H1 (cell line): Measurements from ENCODE around the gene CRYGS. TPM values are rescaled to one million over a fixed set of nuclear protein-coding genes. Genes with fewer than 3 reads are reported as not detected.

Experiments used
- CTCF ChIA-PET: fragments of 300-600 bp; sonication (Branson Sonifier 250); formaldehyde crosslinking; loops from one replicate; lab custom pipeline; 2021; ENCODE audit not compliant: partially characterized antibody; lab: Charles Lee
- POLR2A ChIA-PET: fragments of 300-600 bp; sonication (Branson Sonifier 250); formaldehyde crosslinking; loops from one replicate; lab custom pipeline; 2021; ENCODE audit warnings: inconsistent platforms; ENCODE audit not compliant: partially characterized antibody; lab: Charles Lee
- DNase-seq, 2 experiments: peaks; one replicate each; pipeline versions ENCODE4 v3.0.0 to v3.0.0-alpha.2; 2010 to 2022; ENCODE audit warnings: low spot score in 2 of 2, low read depth in 1 of 2, mixed read lengths in 1 of 2
- FAIRE-seq: peaks from 2 replicates; lab custom pipeline; 2011; peaks lifted over from hg19 to GRCh38; lab: Jason Lieb, UNC
- H2AFZ ChIP-seq: 2 replicates; pipeline ENCODE4 v1.8.1; 2012; ENCODE audit warnings: low read length, inconsistent platforms
- H2AK5ac ChIP-seq: 2 replicates; pipeline ENCODE4 v1.6.1; 2013; ENCODE audit warnings: low read depth, low read length
- H2BK120ac ChIP-seq: replicated peaks from 2 replicates; pipeline ENCODE3; 2013; ENCODE audit warnings: low read depth, low read length, inconsistent platforms
- H2BK12ac ChIP-seq: 2 replicates; pipeline ENCODE4 v1.6.1; 2013; ENCODE audit warnings: low read depth, low read length
- H2BK15ac ChIP-seq: 2 replicates; pipeline ENCODE4 v1.6.1; 2013; ENCODE audit warnings: low read length
- H2BK20ac ChIP-seq: 2 replicates; pipeline ENCODE4 v1.6.1; 2013; ENCODE audit warnings: low read length
- H2BK5ac ChIP-seq: 2 replicates; pipeline ENCODE4 v1.6.1; 2013; ENCODE audit warnings: low read depth, low read length
- H3K14ac ChIP-seq: 2 replicates; pipeline ENCODE4 v1.6.1; 2013; ENCODE audit warnings: inconsistent platforms; ENCODE audit not compliant: insufficient read length
- H3K18ac ChIP-seq: 2 replicates; pipeline ENCODE4 v1.6.1; 2013; ENCODE audit warnings: low read length; ENCODE audit errors: extremely low read depth
- H3K23ac ChIP-seq: 2 replicates; pipeline ENCODE4 v1.6.1; 2013; ENCODE audit warnings: inconsistent platforms; ENCODE audit not compliant: insufficient read length
- H3K23me2 ChIP-seq: 2 replicates; pipeline ENCODE4 v1.6.1; 2013; ENCODE audit warnings: low read depth, low read length
- H3K27ac ChIP-seq: 2 replicates; pipeline ENCODE4 v1.6.1; 2011; ENCODE audit warnings: low read depth, low read length, inconsistent platforms
- H3K27me3 ChIP-seq, 4 experiments: replicated peaks in 1 of 4; 1 replicate in 1 of 4; 2 replicates in 3 of 4; pipeline versions ENCODE4 v1.6.1 to v1.8.1; 2011 to 2013; ENCODE audit warnings: low read length in 3 of 4, mild to moderate bottlenecking in 3 of 4, inconsistent platforms in 2 of 4, mixed read lengths in 2 of 4, moderate library complexity in 1 of 4; ENCODE audit not compliant: control insufficient read depth in 3 of 4, insufficient read depth in 3 of 4; ENCODE audit errors: extremely low read depth in 1 of 4
- H3K36me3 ChIP-seq, 4 experiments: 2 replicates each; pipeline versions ENCODE4 v1.6.1 to v1.8.1; 2011 to 2013; ENCODE audit warnings: mild to moderate bottlenecking in 4 of 4, low read length in 3 of 4, moderate library complexity in 2 of 4, control low read depth in 1 of 4, inconsistent platforms in 1 of 4; ENCODE audit not compliant: insufficient read depth in 4 of 4, control insufficient read depth in 2 of 4
- H3K4ac ChIP-seq: replicated peaks from 2 replicates; pipeline ENCODE3; 2013; ENCODE audit warnings: low read length, low read depth, mixed read lengths, inconsistent platforms; ENCODE audit not compliant: insufficient read length
- H3K4me1 ChIP-seq, 4 experiments: replicated peaks in 1 of 4; 1 replicate in 1 of 4; 2 replicates in 3 of 4; pipeline versions ENCODE4 v1.6.1 to v1.8.1; 2011 to 2013; ENCODE audit warnings: low read length in 3 of 4, inconsistent platforms in 2 of 4, mixed read lengths in 1 of 4; ENCODE audit not compliant: insufficient read depth in 4 of 4, control insufficient read depth in 3 of 4
- H3K4me2 ChIP-seq, 2 experiments: 2 replicates each; pipeline versions ENCODE4 v1.6.1 to v1.8.1; 2011 to 2013; ENCODE audit warnings: low read depth in 2 of 2, low read length in 2 of 2, control low read depth in 1 of 2, inconsistent platforms in 1 of 2, mild to moderate bottlenecking in 1 of 2; ENCODE audit not compliant: insufficient read depth in 1 of 2
- H3K4me3 ChIP-seq, 4 experiments: fragments of 200-600, 300-600 bp in 1 of 4; sonication (generic), shearing (Covaris generic), sonication (Bioruptor Twin) in 1 of 4; 2 replicates each; pipeline versions ENCODE4 v1.5.1 to v1.8.1; 2011 to 2016; ENCODE audit warnings: low read length in 4 of 4, low read depth in 3 of 4, control low read depth in 2 of 4, inconsistent platforms in 2 of 4, mild to moderate bottlenecking in 2 of 4, mixed read lengths in 1 of 4, moderate library complexity in 1 of 4; ENCODE audit not compliant: insufficient read depth in 2 of 4; ENCODE audit errors: extremely low read depth in 1 of 4
- H3K56ac ChIP-seq: replicated peaks from 2 replicates; pipeline ENCODE3; 2013; ENCODE audit warnings: low read depth, mild to moderate bottlenecking, mixed read lengths, low read length, inconsistent platforms; ENCODE audit not compliant: insufficient read length
- H3K79me1 ChIP-seq: 2 replicates; pipeline ENCODE4 v1.6.1; 2013; ENCODE audit warnings: low read depth, low read length, control low read depth
- H3K79me2 ChIP-seq, 2 experiments: 2 replicates each; pipeline versions ENCODE4 v1.6.1 to v1.8.1; 2012 to 2013; ENCODE audit warnings: low read length in 2 of 2, mild to moderate bottlenecking in 2 of 2, inconsistent platforms in 1 of 2; ENCODE audit not compliant: insufficient read depth in 2 of 2, control insufficient read depth in 1 of 2
- H3K9ac ChIP-seq, 4 experiments: replicated peaks in 1 of 4; 1 replicate in 1 of 4; 2 replicates in 3 of 4; pipeline versions ENCODE4 v1.6.1 to v1.8.1; 2011 to 2013; ENCODE audit warnings: low read depth in 3 of 4, low read length in 3 of 4, control low read depth in 2 of 4, mild to moderate bottlenecking in 2 of 4, moderate library complexity in 2 of 4, inconsistent platforms in 1 of 4; ENCODE audit errors: extremely low read depth in 1 of 4
- H3K9me3 ChIP-seq, 2 experiments: 2 replicates each; pipeline versions ENCODE4 v1.6.1 to v1.8.1; 2012 to 2013; ENCODE audit warnings: mild to moderate bottlenecking in 2 of 2, moderate library complexity in 2 of 2, control low read depth in 1 of 2, inconsistent platforms in 1 of 2, low read depth in 1 of 2, low read length in 1 of 2, mixed read lengths in 1 of 2; ENCODE audit not compliant: insufficient read depth in 2 of 2
- H4K20me1 ChIP-seq, 2 experiments: replicated peaks in 1 of 2; 2 replicates each; pipeline versions ENCODE3 to v1.8.1; 2011 to 2013; ENCODE audit warnings: inconsistent platforms in 2 of 2, low read length in 2 of 2, mild to moderate bottlenecking in 1 of 2; ENCODE audit not compliant: insufficient read depth in 2 of 2, control insufficient read depth in 1 of 2
- H4K5ac ChIP-seq: 2 replicates; pipeline ENCODE4 v1.6.1; 2013; ENCODE audit warnings: low read length, low read depth, mixed read lengths, inconsistent platforms; ENCODE audit not compliant: insufficient read length
- H4K8ac ChIP-seq: 2 replicates; pipeline ENCODE4 v1.8.0; 2013; ENCODE audit warnings: mild to moderate bottlenecking, moderate library complexity, low read length, inconsistent platforms; ENCODE audit not compliant: insufficient read depth; ENCODE audit errors: extremely low read depth
- H4K91ac ChIP-seq: replicated peaks from 2 replicates; pipeline ENCODE3; 2013; ENCODE audit warnings: low read length, mixed read lengths, inconsistent platforms; ENCODE audit not compliant: insufficient read length
- CBX5 ChIP-seq: fragments of 300-800, 300-1000 bp; sonication (generic); IDR thresholded peaks from 2 replicates; pipeline ENCODE4 v1.7.1; 2016; ENCODE audit warnings: antibody characterized with exemption, low read length, low read depth
- CEBPB ChIP-seq: IDR thresholded peaks from 2 replicates; pipeline ENCODE4 v1.6.1; 2012; ENCODE audit warnings: low read depth, low read length
- GABPA ChIP-seq: IDR thresholded peaks from 2 replicates; pipeline ENCODE4 v1.6.1; 2011; ENCODE audit warnings: mild to moderate bottlenecking, low read length, moderate library complexity, borderline replicate concordance; ENCODE audit not compliant: insufficient read depth
- RAD21 ChIP-seq, 2 experiments: IDR thresholded peaks in 1 of 2; conservative IDR thresholded peaks in 1 of 2; 2 replicates each; pipeline ENCODE4 v1.6.1; 2011; ENCODE audit warnings: low read depth in 2 of 2, low read length in 2 of 2, improper control_type of control experiment in 1 of 2, inconsistent platforms in 1 of 2, mild to moderate bottlenecking in 1 of 2, moderate library complexity in 1 of 2
- SUZ12 ChIP-seq: fragments of 200-600 bp; sonication (generic); IDR thresholded peaks from 2 replicates; pipeline ENCODE4 v1.6.1; 2012; ENCODE audit warnings: mild to moderate bottlenecking, inconsistent platforms, low read length, moderate library complexity, mixed read lengths
- whole genome bisulfite sequencing, 2 experiments: shearing (Covaris generic) in 1 of 2; methylation state at CpG; one replicate each; pipeline versions ENCODE4 v1.1.6 to v1.1.7; 2013 to 2015; ENCODE audit warnings: low lambda C conversion rate in 2 of 2, mixed read lengths in 2 of 2, inconsistent platforms in 1 of 2, low coverage in 1 of 2, missing lambda C conversion rate in 1 of 2; ENCODE audit not compliant: insufficient replicate concordance in 2 of 2, insufficient coverage in 1 of 2, insufficient read length in 1 of 2; ENCODE audit errors: extremely low coverage in 1 of 2, missing lambda C conversion rate in 1 of 2; 5-methylcytosine and 5-hydroxymethylcytosine counted together
- polyA plus RNA-seq, 7 experiments: library from polyadenylated mRNA; depleted of rRNA in 3 of 7; stranded (reverse) in 5 of 7; unstranded in 2 of 7; fragments of >200 nt in 5 of 7; fragments of 200-250 nt in 2 of 7; gene quantifications; 1 replicate in 5 of 7; 2 replicates in 1 of 7; 4 replicates in 1 of 7; pipeline versions ENCODE4 v1.2.1 to v1.2.3, GENCODE V29; 2011 to 2013; ENCODE audit warnings: missing spikeins in 2 of 7, mixed read lengths in 2 of 7
- total RNA-seq: library from RNA; stranded (reverse); fragmentation: NEBNext Ultra II Directional; extraction: Animal tissue kit (Norgen Biotek cat#: 25700); gene quantifications from 2 replicates; pipeline ENCODE4 v1.2.1, GENCODE V29; 2021

The CRYGS gene
- total and polyA plus RNA-seq, 2 of the 8 experiments (the other 6 are each of a cell fraction or from before 2014, with no cell fraction given) = 1.5 to 1.8 TPM

- Histone ChIP-seq H4K5ac (no peak overlapping the region), H4K91ac (no peak overlapping the region), H3K23ac (no peak overlapping the region), H3K79me1 (no peaks in the 10 kb centered on the region), H3K4me3 (no peak overlapping the region), H3K4ac (no peak overlapping the region), H2AFZ (no peak overlapping the region), H3K14ac (no peak overlapping the region), H3K18ac (no peak overlapping the region), H3K4me2 (no peak overlapping the region), H3K56ac (no peak overlapping the region), H4K20me1 (no peaks in the 10 kb centered on the region), H3K9me3 (no peaks in the 10 kb centered on the region), H3K4me1 (no peaks in the 10 kb centered on the region), H3K27ac (no peak overlapping the region), H3K27me3 (no peaks in the 10 kb centered on the region), H2BK120ac (no peak overlapping the region), H4K8ac (no peak overlapping the region), H2BK12ac (no peak overlapping the region), H3K36me3 (no peaks in the 10 kb centered on the region), H2BK15ac (no peak overlapping the region), H2AK5ac (no peak overlapping the region), H3K79me2 (no peaks in the 10 kb centered on the region), H2BK5ac (no peak overlapping the region), H2BK20ac (no peak overlapping the region), H3K23me2 (no peaks in the 10 kb centered on the region), H3K9ac (no peak overlapping the region)
- TF ChIP-seq CEBPB = no peak
- no peak for TF ChIP-seq CBX5
- TF ChIP-seq GABPA = no peak
- no peak for TF ChIP-seq SUZ12
- TF ChIP-seq RAD21 (IDR thresholded peaks at IDR 0.05 in 1 of 2, conservative IDR thresholded peaks at IDR 0.05 in 1 of 2; ENCODE audit: low read depth in 2 of 2, low read length in 2 of 2) = no peak
- DNase-seq (peak in 1 of 2 experiments; percentile 28), FAIRE-seq (no peak)
- 88% methylated on average over 3 of the region's 3 CpGs; no CpG with 5 or more reads in 1 of the 2 experiments for WGBS, 2 experiments
- ChIA-PET CTCF (interaction anchor here (0.9 to 2.1 kb wide), 6 partner anchors 17 to 553 kb away, joined by 3 to 8 read pairs (median 3); no protein-coding TSS in a partner anchor), POLR2A (no interaction called here)
Observed at GRCh38 chr3:186496016-186496415, 48.2 kb downstream of the CRYGS start.
